Hepatocyte (in vitro differentiated cells): ENCODE results near the gene AIRE. TPM values are rescaled to one million over a fixed set of nuclear protein-coding genes. Genes with fewer than 3 reads are reported as not detected.
A peak's percentile ranks its signal among the peaks of the same experiment; 100 is the strongest.

Experiments used
- DNase-seq: peaks from one replicate; pipeline ENCODE4 v3.0.0-alpha.2; 2016; ENCODE audit warnings: low spot score
- H2AFZ ChIP-seq: fragments of 200-600 bp; sonication (generic); 2 replicates; pipeline ENCODE4 v1.6.0; 2016; ENCODE audit warnings: antibody characterized with exemption, mild to moderate bottlenecking
- H3K27ac ChIP-seq: fragments of 200-600 bp; sonication (generic); 2 replicates; pipeline ENCODE4 v1.5.1; 2016; ENCODE audit warnings: mild to moderate bottlenecking
- H3K27me3 ChIP-seq: fragments of 200-600 bp; sonication (generic); 2 replicates; pipeline ENCODE4 v1.6.1; 2016
- H3K36me3 ChIP-seq: fragments of 200-600 bp; sonication (generic); replicated peaks from 2 replicates; pipeline ENCODE4 v1.5.1; 2016; ENCODE audit warnings: low read depth; ENCODE audit not compliant: insufficient read depth
- H3K4me1 ChIP-seq: fragments of 200-600 bp; sonication (generic); 2 replicates; pipeline ENCODE4 v1.5.1; 2016; ENCODE audit warnings: mild to moderate bottlenecking, moderate library complexity; ENCODE audit not compliant: insufficient read depth
- H3K4me2 ChIP-seq: fragments of 200-600 bp; sonication (generic); 2 replicates; pipeline ENCODE4 v1.6.0; 2016
- H3K4me3 ChIP-seq: fragments of 200-600 bp; sonication (generic); 2 replicates; pipeline ENCODE4 v1.5.1; 2016; ENCODE audit warnings: mild to moderate bottlenecking
- H3K79me2 ChIP-seq: fragments of 200-600 bp; sonication (generic); 2 replicates; pipeline ENCODE4 v1.6.0; 2017; ENCODE audit warnings: mild to moderate bottlenecking
- H3K9me2 ChIP-seq: fragments of 200-600 bp; sonication (generic); replicated peaks from 2 replicates; pipeline ENCODE4 v1.6.0; 2017; ENCODE audit warnings: mild to moderate bottlenecking; ENCODE audit not compliant: insufficient read depth
- H3K9me3 ChIP-seq: fragments of 200-600 bp; sonication (generic); 2 replicates; pipeline ENCODE4 v1.5.1; 2016; ENCODE audit warnings: low read depth, mild to moderate bottlenecking
- H4K20me1 ChIP-seq: fragments of 200-600 bp; sonication (generic); 2 replicates; pipeline ENCODE4 v1.6.0; 2016; ENCODE audit warnings: mild to moderate bottlenecking; ENCODE audit not compliant: insufficient read depth, poor library complexity, severe bottlenecking
- EZH2 ChIP-seq: fragments of 200-600 bp; sonication (generic); IDR thresholded peaks from 2 replicates; pipeline ENCODE4 v1.6.1; 2016; ENCODE audit warnings: antibody characterized with exemption, mild to moderate bottlenecking, borderline replicate concordance
- EZH2phosphoT487 ChIP-seq: fragments of 200-600 bp; sonication (generic); IDR thresholded peaks from one replicate; pipeline ENCODE4 v1.6.1; 2018; ENCODE audit warnings: antibody characterized with exemption, mild to moderate bottlenecking, low read depth, moderate library complexity; ENCODE audit not compliant: unreplicated experiment, severe bottlenecking
- WGBS: methylation state at CpG from one replicate; pipeline ENCODE4 v1.1.6; 2016; ENCODE audit warnings: low lambda C conversion rate; ENCODE audit errors: missing lambda C conversion rate; 5-methylcytosine and 5-hydroxymethylcytosine counted together
- polyA plus RNA-seq: library from polyadenylated mRNA; unstranded; fragments of >200 nt; fragmentation: Nextera tagmentation; extraction: Ambion mirVana; gene quantifications from 2 replicates; pipeline ENCODE4 v1.2.1, GENCODE V29; 2016
- total RNA-seq: library from RNA; depleted of rRNA; stranded (reverse); fragments of >200 nt; gene quantifications from 2 replicates; pipeline ENCODE4 v1.2.3, GENCODE V29; 2014
- TF ChIP-seq, protein P1 (sequence below): fragments of 200-600 bp; sonication (generic); IDR thresholded peaks from 2 replicates; pipeline ENCODE4 v1.5.1; 2016; ENCODE audit warnings: antibody characterized with exemption, mild to moderate bottlenecking; ENCODE audit not compliant: poor library complexity

AIRE gene
- total and polyA plus RNA-seq, 2 experiments from 2014 or later = 0.42 to 1.00 TPM

DNA sequence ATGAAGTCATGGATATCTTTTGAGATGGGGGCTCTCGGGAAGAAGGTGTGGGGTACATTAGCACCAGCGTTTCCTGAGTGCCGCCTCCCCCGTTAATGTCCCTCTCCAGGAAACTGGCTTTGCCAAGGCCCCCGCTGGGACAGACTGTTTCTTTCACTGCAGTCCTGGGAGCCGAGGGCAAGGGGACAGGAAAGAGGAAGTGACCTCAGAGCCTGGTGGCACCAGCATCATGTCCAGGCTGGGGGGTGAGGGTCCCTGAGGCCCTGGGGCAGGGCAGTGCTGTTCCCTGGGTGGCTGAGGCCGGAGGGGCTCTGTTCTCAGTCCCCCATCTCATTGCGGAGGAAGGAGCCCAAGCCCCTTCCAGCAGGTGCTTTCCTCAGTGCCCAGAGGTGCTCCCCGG, 20.0 kb downstream of the AIRE start:
- H2AFZ ChIP-seq = no peak overlapping the region
- H3K27me3 ChIP-seq = no peaks in the 10 kb centered on the region
- H4K20me1 ChIP-seq = peaks cover 23% of the 10 kb centered on the region
- H3K9me3 ChIP-seq = no peaks in the 10 kb centered on the region
- H3K4me3 ChIP-seq = no peak overlapping the region
- peaks cover 39% of the 10 kb centered on the region for H3K4me1 ChIP-seq
- TF ChIP-seq EZH2 (no peak), EZH2phosphoT487 (no peak)
- TF ChIP-seq, protein P1, sequence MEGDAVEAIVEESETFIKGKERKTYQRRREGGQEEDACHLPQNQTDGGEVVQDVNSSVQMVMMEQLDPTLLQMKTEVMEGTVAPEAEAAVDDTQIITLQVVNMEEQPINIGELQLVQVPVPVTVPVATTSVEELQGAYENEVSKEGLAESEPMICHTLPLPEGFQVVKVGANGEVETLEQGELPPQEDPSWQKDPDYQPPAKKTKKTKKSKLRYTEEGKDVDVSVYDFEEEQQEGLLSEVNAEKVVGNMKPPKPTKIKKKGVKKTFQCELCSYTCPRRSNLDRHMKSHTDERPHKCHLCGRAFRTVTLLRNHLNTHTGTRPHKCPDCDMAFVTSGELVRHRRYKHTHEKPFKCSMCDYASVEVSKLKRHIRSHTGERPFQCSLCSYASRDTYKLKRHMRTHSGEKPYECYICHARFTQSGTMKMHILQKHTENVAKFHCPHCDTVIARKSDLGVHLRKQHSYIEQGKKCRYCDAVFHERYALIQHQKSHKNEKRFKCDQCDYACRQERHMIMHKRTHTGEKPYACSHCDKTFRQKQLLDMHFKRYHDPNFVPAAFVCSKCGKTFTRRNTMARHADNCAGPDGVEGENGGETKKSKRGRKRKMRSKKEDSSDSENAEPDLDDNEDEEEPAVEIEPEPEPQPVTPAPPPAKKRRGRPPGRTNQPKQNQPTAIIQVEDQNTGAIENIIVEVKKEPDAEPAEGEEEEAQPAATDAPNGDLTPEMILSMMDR = no peak
- H3K36me3 ChIP-seq = no peaks in the 10 kb centered on the region
- no peaks in the 10 kb centered on the region for H3K9me2 ChIP-seq
- whole genome bisulfite sequencing = 95% methylated on average over 8 of the region's 9 CpGs
- H3K79me2 ChIP-seq = peaks cover 44% of the 10 kb centered on the region
- H3K27ac ChIP-seq = peak overlapping the region; percentile 26
- no peak overlapping the region for H3K4me2 ChIP-seq
- DNase-seq = no peak

DNA sequence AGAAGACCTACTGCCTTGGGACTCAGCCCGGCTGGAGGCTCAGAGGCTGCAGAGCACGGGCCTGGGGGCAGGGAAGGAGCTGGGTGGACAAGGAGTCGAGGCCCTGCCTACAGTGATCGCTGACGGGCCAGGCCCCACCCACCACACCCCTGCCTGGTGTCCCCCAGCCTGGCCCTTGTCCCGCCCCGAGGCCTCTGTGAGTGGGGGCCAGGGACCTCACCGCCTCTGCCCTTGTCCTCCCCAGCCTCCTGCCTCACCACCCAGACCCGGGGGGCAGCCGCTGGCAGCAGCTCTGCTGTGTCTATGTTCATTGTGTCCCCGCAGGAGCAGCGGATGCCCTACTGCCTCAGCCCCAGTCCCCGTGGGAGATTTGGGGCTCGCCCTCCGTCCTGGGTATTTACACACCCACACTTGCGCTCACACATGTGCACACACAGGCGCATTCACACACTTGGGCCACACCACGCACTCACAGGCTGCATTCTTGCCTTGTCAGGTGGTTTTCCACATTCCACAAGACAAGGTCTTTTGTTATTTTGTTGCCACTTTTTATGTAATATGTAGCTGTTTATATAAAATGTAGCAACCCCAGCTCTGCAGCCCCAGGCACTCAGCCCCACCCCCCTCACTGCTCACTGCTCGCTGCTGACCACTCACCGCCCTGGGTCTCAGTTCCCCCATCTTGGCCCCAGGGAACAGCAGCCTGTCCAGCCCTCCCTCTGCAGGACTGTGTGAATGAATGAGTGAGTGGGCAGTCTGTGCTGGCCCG, 21.4 kb downstream of the AIRE start:
- H3K4me3 ChIP-seq = no peak overlapping the region
- no peak for DNase-seq
- no peak overlapping the region for H2AFZ ChIP-seq
- peaks cover 25% of the 10 kb centered on the region for H3K4me1 ChIP-seq
- no peaks in the 10 kb centered on the region for H3K36me3 ChIP-seq
- H4K20me1 ChIP-seq = peaks cover 18% of the 10 kb centered on the region
- H3K27me3 ChIP-seq = no peaks in the 10 kb centered on the region
- H3K79me2 ChIP-seq = peaks cover 30% of the 10 kb centered on the region
- H3K9me3 ChIP-seq = no peaks in the 10 kb centered on the region
- H3K4me2 ChIP-seq = no peak overlapping the region
- no peak overlapping the region for H3K27ac ChIP-seq
- H3K9me2 ChIP-seq = no peaks in the 10 kb centered on the region
- WGBS = 87% methylated on average over 16 of the region's 21 CpGs
- TF ChIP-seq EZH2 = no peak
- TF ChIP-seq EZH2phosphoT487 = no peak
- TF ChIP-seq, protein P1 = no peak

DNA sequence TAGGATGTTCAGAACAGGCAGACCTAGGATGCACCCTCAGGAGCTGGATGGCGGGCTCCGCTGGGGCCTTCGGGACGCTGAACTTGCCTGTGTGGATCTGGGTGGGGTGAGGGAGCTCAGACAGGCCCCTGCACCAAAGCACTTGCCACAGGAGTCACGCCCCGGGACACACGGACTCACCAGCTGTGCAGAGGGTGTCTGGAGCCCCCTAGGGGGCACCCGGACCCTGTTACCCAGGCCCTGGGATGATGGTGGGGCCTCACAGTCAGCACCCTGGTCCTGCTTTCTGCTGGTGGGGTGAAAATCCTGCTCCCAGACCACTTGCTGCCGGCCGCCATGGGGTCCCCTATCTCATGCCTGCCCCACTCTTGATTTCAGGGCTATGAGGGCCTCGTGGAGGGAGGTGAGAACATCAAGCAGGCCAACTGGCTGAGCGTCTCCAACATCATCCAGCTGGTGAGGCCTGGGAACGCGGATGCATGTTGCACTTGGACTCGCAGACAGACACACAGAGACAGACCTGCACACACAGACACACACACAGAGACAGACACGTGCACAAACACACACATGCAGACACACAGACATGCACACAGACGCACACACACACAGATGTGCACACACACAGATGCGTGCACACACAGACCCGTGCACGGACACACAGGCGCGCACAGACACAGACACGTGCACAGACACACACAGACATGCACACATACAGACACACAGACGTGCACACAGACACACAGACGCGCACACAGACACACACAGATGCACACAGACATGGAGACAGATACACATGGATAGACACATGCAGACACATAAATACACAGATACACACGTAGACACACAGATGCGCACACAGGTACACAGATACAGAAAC, 25.2 kb downstream of the AIRE start:
- no peaks in the 10 kb centered on the region for H3K9me3 ChIP-seq
- no peaks in the 10 kb centered on the region for H3K4me1 ChIP-seq
- H3K9me2 ChIP-seq = no peaks in the 10 kb centered on the region
- DNase-seq = no peak
- H3K4me3 ChIP-seq = no peak overlapping the region
- H3K36me3 ChIP-seq = no peaks in the 10 kb centered on the region
- no peak overlapping the region for H3K27ac ChIP-seq
- no peaks in the 10 kb centered on the region for H3K27me3 ChIP-seq
- WGBS = 95% methylated on average over 27 of the region's 28 CpGs
- no peak overlapping the region for H2AFZ ChIP-seq
- TF ChIP-seq EZH2phosphoT487 (no peak), EZH2 (no peak)
- TF ChIP-seq, protein P1 = no peak
- peaks cover 10% of the 10 kb centered on the region for H3K79me2 ChIP-seq
- peaks cover 8% of the 10 kb centered on the region for H4K20me1 ChIP-seq
- H3K4me2 ChIP-seq = no peak overlapping the region
